SK-N-SH (cell line): ENCODE results near the gene ATP6V0C. TPM values are rescaled to one million over a fixed set of nuclear protein-coding genes. Genes with fewer than 3 reads are reported as not detected.
"Not testable (repeated sequence)": the region's sequence is repeated elsewhere in the genome, so short reads cannot be mapped to it uniquely, and the experiment has no call there.

Source experiments
- CTCF ChIA-PET: fragments of 300-600, 350-600 bp; formaldehyde crosslinking; extraction: SDS; loops from one replicate; lab custom pipeline; 2021; lab: Yijun Ruan, JAX
- POLR2A ChIA-PET: fragments of 350-600 bp; sonication (Branson Sonifier 250); formaldehyde crosslinking; extraction: SDS; loops from one replicate; lab custom pipeline; 2020; ENCODE audit warnings: antibody characterized with exemption, inconsistent platforms; lab: Yijun Ruan, JAX
- DNase-seq: peaks from one replicate; pipeline ENCODE4 v3.0.0; 2012
- H2AFZ ChIP-seq: fragments of 200-600 bp; sonication (generic); 2 replicates; pipeline ENCODE4 v1.8.1; 2016; ENCODE audit warnings: antibody characterized with exemption, mild to moderate bottlenecking, low read depth
- H3F3A ChIP-seq: fragments of 200-600 bp; sonication (generic); replicated peaks from 2 replicates; pipeline ENCODE3; 2016; ENCODE audit warnings: antibody characterized with exemption, mild to moderate bottlenecking; ENCODE audit not compliant: insufficient read depth
- H3K27ac ChIP-seq, 2 experiments: fragments of 200-500 bp in 1 of 2; fragments of 200-600 bp in 1 of 2; sonication (Bioruptor generic) in 1 of 2; sonication (generic), shearing (Covaris generic) in 1 of 2; 2 replicates each; pipeline versions ENCODE4 v1.5.1 to v1.6.1; 2014 to 2016; ENCODE audit warnings: low read depth in 2 of 2, inconsistent platforms in 1 of 2, low read length in 1 of 2, mild to moderate bottlenecking in 1 of 2, mixed read lengths in 1 of 2
- H3K27me3 ChIP-seq: fragments of 200-600 bp; sonication (generic), shearing (Covaris generic); 2 replicates; pipeline ENCODE4 v1.6.1; 2016; ENCODE audit warnings: mixed run types; ENCODE audit not compliant: insufficient read depth
- H3K36me3 ChIP-seq, 2 experiments: fragments of 200-500 bp in 1 of 2; fragments of 200-600 bp in 1 of 2; sonication (Bioruptor generic) in 1 of 2; sonication (generic) in 1 of 2; replicated peaks in 1 of 2; 2 replicates each; pipeline versions ENCODE3 to v1.5.1; 2014 to 2016; ENCODE audit warnings: low read length in 1 of 2, mild to moderate bottlenecking in 1 of 2; ENCODE audit not compliant: insufficient read depth in 2 of 2, control insufficient read depth in 1 of 2
- H3K4me1 ChIP-seq, 2 experiments: fragments of 200-500 bp in 1 of 2; fragments of 200-600 bp in 1 of 2; sonication (Bioruptor generic) in 1 of 2; sonication (generic), shearing (Covaris generic) in 1 of 2; 2 replicates each; pipeline versions ENCODE4 v1.5.1 to v1.6.1; 2014 to 2016; ENCODE audit warnings: low read depth in 1 of 2, low read length in 1 of 2, mixed run types in 1 of 2; ENCODE audit not compliant: insufficient read depth in 2 of 2, control insufficient read depth in 1 of 2
- H3K4me2 ChIP-seq: fragments of 200-600 bp; sonication (generic), shearing (Covaris generic); 2 replicates; pipeline ENCODE4 v1.6.1; 2017; ENCODE audit warnings: mixed run types
- H3K4me3 ChIP-seq, 2 experiments: fragments of 200-500 bp in 1 of 2; fragments of 200-600 bp in 1 of 2; sonication (Bioruptor generic) in 1 of 2; sonication (generic), shearing (Covaris generic) in 1 of 2; 2 replicates each; pipeline versions ENCODE4 v1.5.1 to v1.8.1; 2014 to 2016; ENCODE audit warnings: low read depth in 2 of 2, inconsistent platforms in 1 of 2, low read length in 1 of 2, mild to moderate bottlenecking in 1 of 2, mixed read lengths in 1 of 2, moderate library complexity in 1 of 2
- H3K79me2 ChIP-seq: fragments of 200-600 bp; sonication (generic); 2 replicates; pipeline ENCODE4 v1.8.1; 2017; ENCODE audit warnings: mild to moderate bottlenecking; ENCODE audit not compliant: insufficient read depth
- H3K9ac ChIP-seq: fragments of 200-600 bp; sonication (generic); 2 replicates; pipeline ENCODE4 v1.6.1; 2017; ENCODE audit warnings: mixed run types
- H3K9me2 ChIP-seq: fragments of 200-600 bp; sonication (generic); 2 replicates; pipeline ENCODE4 v1.6.1; 2017; ENCODE audit warnings: mixed run types
- H3K9me3 ChIP-seq: fragments of 200-600 bp; sonication (generic); 2 replicates; pipeline ENCODE4 v1.6.1; 2017; ENCODE audit warnings: mixed run types, mild to moderate bottlenecking, moderate library complexity
- H4K20me1 ChIP-seq: fragments of 200-600 bp; sonication (generic); 2 replicates; pipeline ENCODE4 v1.6.1; 2017; ENCODE audit warnings: mild to moderate bottlenecking, mixed run types; ENCODE audit not compliant: insufficient read depth
- EZH2phosphoT487 ChIP-seq: fragments of 200-600 bp; sonication (generic); IDR thresholded peaks from 2 replicates; pipeline ENCODE4 v1.6.1; 2017; ENCODE audit warnings: low read depth, mixed run types, mild to moderate bottlenecking, antibody characterized with exemption, moderate library complexity, borderline replicate concordance
- TEAD4 ChIP-seq: IDR thresholded peaks from 2 replicates; pipeline ENCODE4 v1.4.0; 2012; ENCODE audit warnings: mild to moderate bottlenecking, borderline replicate concordance; ENCODE audit not compliant: insufficient read depth
- WGBS: methylation state at CpG from one replicate; pipeline ENCODE4 v1.1.6; 2017; ENCODE audit warnings: low lambda C conversion rate; 5-methylcytosine and 5-hydroxymethylcytosine counted together
- polyA plus RNA-seq, 3 experiments: library from polyadenylated mRNA; depleted of rRNA; stranded (reverse); fragments of >200 nt; gene quantifications; 2 replicates each; pipeline ENCODE4 v1.2.3, GENCODE V29; 2012
- TF ChIP-seq, protein P1 (sequence below): IDR thresholded peaks from 2 replicates; pipeline ENCODE4 v1.4.0; 2012; ENCODE audit warnings: low read depth
- TF ChIP-seq, protein P2 (sequence below): IDR thresholded peaks from 2 replicates; pipeline ENCODE4; 2012
- TF ChIP-seq, protein P3 (sequence below): fragments of 150-350 bp; IDR thresholded peaks from 2 replicates; pipeline ENCODE4 v1.6.1; 2017; ENCODE audit warnings: antibody characterized with exemption, low read length, low read depth, borderline replicate concordance

Gene ATP6V0C
- polyA plus RNA-seq, 1 of the 3 experiments (the other 2 are of a cell fraction) = 80.1 TPM

DNA sequence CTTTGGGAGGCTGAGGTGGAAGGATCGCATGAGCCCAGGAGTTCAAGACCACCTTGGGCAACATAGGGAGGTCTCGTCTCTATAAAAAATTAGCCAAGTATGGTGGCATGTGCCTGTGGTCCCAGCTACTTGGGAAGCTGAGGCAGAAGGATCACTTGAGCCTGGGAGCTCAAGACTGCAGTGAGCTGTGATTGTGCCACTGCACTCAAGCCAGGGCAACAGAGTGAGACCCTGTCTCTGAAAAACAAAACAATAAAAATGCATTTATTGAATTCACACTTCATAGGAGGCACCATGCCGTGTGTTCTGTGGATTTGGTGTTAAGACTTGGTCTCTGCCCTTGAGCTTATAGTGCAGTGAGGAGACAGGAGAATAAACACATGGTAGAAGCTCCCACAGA is 36.4 kb upstream of the ATP6V0C start:
- ChIA-PET POLR2A (interaction anchor here (1.2 kb wide), 2 partner anchors 10 to 37 kb away, joined by 3 read pairs; no protein-coding TSS in a partner anchor), CTCF (interaction anchor here (0.8 to 4.1 kb wide), 4 partner anchors 9 to 38 kb away, joined by 3 to 20 read pairs (median 6); no protein-coding TSS in a partner anchor)
- WGBS = 93% methylated on average over 3 of the region's 3 CpGs
- Histone ChIP-seq H3K27me3 (no peaks in the 10 kb centered on the region), H3K9me2 (no peaks in the 10 kb centered on the region), H2AFZ (no peak overlapping the region), H3K4me2 (no peak overlapping the region), H3K79me2 (peaks cover 18% of the 10 kb centered on the region), H3F3A (peaks cover 9% of the 10 kb centered on the region), H3K4me1 (peaks cover 1 to 47% of the 10 kb centered on the region in 2 experiments), H3K36me3 (no peaks in the 10 kb centered on the region), H3K27ac (no peak overlapping the region), H3K4me3 (no peak overlapping the region), H3K9me3 (no peaks in the 10 kb centered on the region), H4K20me1 (no peaks in the 10 kb centered on the region), H3K9ac (no peak overlapping the region)
- no peak for DNase-seq
- TF ChIP-seq TEAD4 = no peak
- TF ChIP-seq, protein P1, sequence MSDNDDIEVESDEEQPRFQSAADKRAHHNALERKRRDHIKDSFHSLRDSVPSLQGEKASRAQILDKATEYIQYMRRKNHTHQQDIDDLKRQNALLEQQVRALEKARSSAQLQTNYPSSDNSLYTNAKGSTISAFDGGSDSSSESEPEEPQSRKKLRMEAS = no peak

DNA sequence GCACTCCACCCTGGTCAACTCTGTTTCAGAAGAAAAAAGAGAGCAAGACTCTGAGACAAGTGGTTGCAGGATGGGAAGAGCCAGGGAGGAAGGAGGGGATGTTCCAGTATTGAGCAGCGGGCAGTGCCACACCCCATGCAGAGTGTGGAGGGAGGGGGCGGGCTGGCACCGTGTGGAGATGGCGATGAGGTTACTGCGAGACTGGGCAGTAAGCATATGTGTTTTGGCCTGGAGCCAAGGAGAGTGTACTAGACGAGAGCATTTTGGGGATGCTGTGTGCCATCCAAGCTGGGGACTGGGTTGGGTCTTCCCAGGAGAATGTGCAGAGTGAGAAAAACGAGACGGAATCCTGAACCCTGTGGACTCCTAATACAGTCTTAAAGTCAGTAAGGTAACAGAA is 35.5 kb upstream of the ATP6V0C start:
- H3K4me2 ChIP-seq = no peak overlapping the region
- no peak overlapping the region for H3K4me3 ChIP-seq
- no peak overlapping the region for H3K27ac ChIP-seq
- no peaks in the 10 kb centered on the region for H3K9me2 ChIP-seq
- H3K9ac ChIP-seq = no peak overlapping the region
- H3K4me1 ChIP-seq = peaks cover 3 to 47% of the 10 kb centered on the region in 2 experiments
- peaks cover 9% of the 10 kb centered on the region for H3F3A ChIP-seq
- H3K79me2 ChIP-seq = peaks cover 16% of the 10 kb centered on the region
- H3K36me3 ChIP-seq = no peaks in the 10 kb centered on the region
- ChIA-PET CTCF (interaction anchor here (1.2 to 4.1 kb wide), 3 partner anchors 10 to 138 kb away, joined by 3 to 20 read pairs (median 9); partner anchors contain the start of gene ABCA3), POLR2A (interaction anchor here (1.2 kb wide), 1 partner anchor 36 kb away, joined by 3 read pairs; no protein-coding TSS in a partner anchor)
- no peak overlapping the region for H2AFZ ChIP-seq
- H4K20me1 ChIP-seq = no peaks in the 10 kb centered on the region
- WGBS = 89% methylated on average over 8 of the region's 8 CpGs
- H3K9me3 ChIP-seq = no peaks in the 10 kb centered on the region
- TF ChIP-seq, protein P2, sequence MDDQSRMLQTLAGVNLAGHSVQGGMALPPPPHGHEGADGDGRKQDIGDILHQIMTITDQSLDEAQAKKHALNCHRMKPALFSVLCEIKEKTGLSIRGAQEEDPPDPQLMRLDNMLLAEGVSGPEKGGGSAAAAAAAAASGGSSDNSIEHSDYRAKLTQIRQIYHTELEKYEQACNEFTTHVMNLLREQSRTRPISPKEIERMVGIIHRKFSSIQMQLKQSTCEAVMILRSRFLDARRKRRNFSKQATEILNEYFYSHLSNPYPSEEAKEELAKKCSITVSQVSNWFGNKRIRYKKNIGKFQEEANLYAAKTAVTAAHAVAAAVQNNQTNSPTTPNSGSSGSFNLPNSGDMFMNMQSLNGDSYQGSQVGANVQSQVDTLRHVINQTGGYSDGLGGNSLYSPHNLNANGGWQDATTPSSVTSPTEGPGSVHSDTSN = no peak
- no peak for TF ChIP-seq EZH2phosphoT487
- TF ChIP-seq, protein P3, sequence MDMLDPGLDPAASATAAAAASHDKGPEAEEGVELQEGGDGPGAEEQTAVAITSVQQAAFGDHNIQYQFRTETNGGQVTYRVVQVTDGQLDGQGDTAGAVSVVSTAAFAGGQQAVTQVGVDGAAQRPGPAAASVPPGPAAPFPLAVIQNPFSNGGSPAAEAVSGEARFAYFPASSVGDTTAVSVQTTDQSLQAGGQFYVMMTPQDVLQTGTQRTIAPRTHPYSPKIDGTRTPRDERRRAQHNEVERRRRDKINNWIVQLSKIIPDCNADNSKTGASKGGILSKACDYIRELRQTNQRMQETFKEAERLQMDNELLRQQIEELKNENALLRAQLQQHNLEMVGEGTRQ = no peak
- DNase-seq = no peak
- no peaks in the 10 kb centered on the region for H3K27me3 ChIP-seq

DNA sequence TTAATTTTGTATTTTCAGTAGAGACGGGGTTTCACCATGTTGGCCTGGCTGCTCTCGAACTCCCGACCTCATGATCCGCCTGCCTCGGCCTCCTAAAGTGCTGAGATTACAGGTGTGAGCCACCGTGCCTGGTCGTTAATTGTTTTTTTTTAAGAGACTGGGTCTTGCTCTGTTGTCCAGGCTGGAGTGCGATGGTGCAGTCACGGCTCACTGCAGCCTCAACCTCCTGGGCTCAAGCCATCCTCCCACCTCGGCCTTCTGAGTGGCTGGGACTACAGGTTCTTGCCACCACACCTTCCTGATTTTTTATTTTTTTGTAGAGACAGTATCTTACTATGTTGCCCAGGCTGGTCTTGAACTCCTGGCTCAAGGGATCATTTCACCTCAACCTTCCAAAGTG is 33.8 kb upstream of the ATP6V0C start:
- CTCF ChIA-PET, H3K9me3 ChIP-seq, H3K36me3 ChIP-seq, H3K4me3 ChIP-seq, H3K9me2 ChIP-seq, POLR2A ChIA-PET, H3K4me2 ChIP-seq, H3K27me3 ChIP-seq, H4K20me1 ChIP-seq, H3F3A ChIP-seq, DNase-seq, H3K9ac ChIP-seq, H3K27ac ChIP-seq, H2AFZ ChIP-seq: not testable (repeated sequence)
- 93% methylated on average over 10 of the region's 10 CpGs for WGBS
- peaks cover 16% of the 10 kb centered on the region for H3K79me2 ChIP-seq
- peaks cover 3 to 60% of the 10 kb centered on the region in 2 experiments; a peak in 3 of 4 replicates for H3K4me1 ChIP-seq
